Neural cell (in vitro differentiated cells): ENCODE results near the gene CYB5B. TPM values are rescaled to one million over a fixed set of nuclear protein-coding genes. Genes with fewer than 3 reads are reported as not detected.

Source experiments
- H2AFZ ChIP-seq: fragments of 200-600, 300-800 bp; sonication (generic), shearing (Covaris generic); 2 replicates; pipeline ENCODE4 v1.6.0; 2014; ENCODE audit warnings: low read depth, mild to moderate bottlenecking, antibody characterized with exemption, low read length, moderate library complexity
- H3F3A ChIP-seq: fragments of 200-600 bp; shearing (Covaris generic); 2 replicates; pipeline ENCODE4 v1.6.1; 2016; ENCODE audit warnings: mild to moderate bottlenecking, moderate library complexity, mixed read lengths, antibody characterized with exemption, low read length; ENCODE audit not compliant: insufficient read depth, poor library complexity, severe bottlenecking
- H3K27ac ChIP-seq: fragments of 200-600, 300-800 bp; sonication (generic), shearing (Covaris generic); 2 replicates; pipeline ENCODE4 v1.5.1; 2014; ENCODE audit warnings: mild to moderate bottlenecking, low read length, moderate library complexity
- H3K27me3 ChIP-seq: fragments of 300-800, 200-600 bp; sonication (generic), shearing (Covaris generic); 2 replicates; pipeline ENCODE4 v1.6.0; 2014; ENCODE audit warnings: mild to moderate bottlenecking, low read depth, low read length, moderate library complexity; ENCODE audit not compliant: insufficient read depth
- H3K36me3 ChIP-seq: fragments of 300-800, 200-600 bp; sonication (generic), shearing (Covaris generic); 2 replicates; pipeline ENCODE4 v1.5.1; 2014; ENCODE audit warnings: mild to moderate bottlenecking, antibody characterized with exemption, low read length, moderate library complexity; ENCODE audit not compliant: insufficient read depth
- H3K4me2 ChIP-seq: fragments of 300-800, 200-600 bp; sonication (generic), shearing (Covaris generic); 2 replicates; pipeline ENCODE4 v1.6.0; 2014; ENCODE audit warnings: mild to moderate bottlenecking, low read length
- H3K4me3 ChIP-seq: fragments of 300-800, 200-600 bp; sonication (generic), shearing (Covaris generic); 2 replicates; pipeline ENCODE4 v1.5.1; 2014; ENCODE audit warnings: mild to moderate bottlenecking, low read length, moderate library complexity
- H3K79me2 ChIP-seq: fragments of 200-600 bp; shearing (Covaris generic); replicated peaks from 2 replicates; pipeline ENCODE4 v1.6.0; 2014; ENCODE audit warnings: mild to moderate bottlenecking, low read length, moderate library complexity; ENCODE audit not compliant: insufficient read depth
- H3K9ac ChIP-seq: fragments of 300-800, 200-600 bp; sonication (generic), shearing (Covaris generic); 2 replicates; pipeline ENCODE4 v1.6.1; 2016; ENCODE audit warnings: mild to moderate bottlenecking, low read length, mixed read lengths
- H3K9me2 ChIP-seq: fragments of 200-600 bp; shearing (Covaris generic); 2 replicates; pipeline ENCODE4 v1.6.1; 2016; ENCODE audit warnings: mild to moderate bottlenecking, low read length, mixed read lengths; ENCODE audit not compliant: insufficient read depth
- H3K9me3 ChIP-seq: fragments of 200-600, 300-800 bp; sonication (generic), shearing (Covaris generic); 2 replicates; pipeline ENCODE4 v1.6.1; 2016; ENCODE audit warnings: mild to moderate bottlenecking, mixed run types, low read length, moderate library complexity, mixed read lengths
- H4K20me1 ChIP-seq: fragments of 200-600 bp; shearing (Covaris generic); 2 replicates; pipeline ENCODE4 v1.6.1; 2016; ENCODE audit warnings: mild to moderate bottlenecking, mixed run types; ENCODE audit not compliant: insufficient read depth
- CTCF ChIP-seq: fragments of 450-650 bp; IDR thresholded peaks from 2 replicates; pipeline ENCODE4 v1.5.1; 2014; ENCODE audit warnings: antibody characterized with exemption, mild to moderate bottlenecking, moderate library complexity; ENCODE audit not compliant: poor library complexity, severe bottlenecking
- EP300 ChIP-seq: fragments of 450-650 bp; conservative IDR thresholded peaks from 2 replicates; pipeline ENCODE4 v1.6.1; 2014; ENCODE audit warnings: antibody characterized with exemption, mild to moderate bottlenecking, moderate library complexity; ENCODE audit not compliant: poor library complexity, severe bottlenecking
- EZH2 ChIP-seq: fragments of 200-600, 300-800 bp; shearing (Covaris generic), sonication (generic); IDR thresholded peaks from 2 replicates; pipeline ENCODE4 v1.6.1; 2014; ENCODE audit warnings: antibody characterized with exemption, low read length, borderline replicate concordance, mild to moderate bottlenecking; ENCODE audit not compliant: insufficient read depth, poor library complexity, severe bottlenecking
- MXI1 ChIP-seq: fragments of 450-650 bp; conservative IDR thresholded peaks from 2 replicates; pipeline ENCODE4 v1.6.1; 2014; ENCODE audit warnings: antibody characterized with exemption, mild to moderate bottlenecking; ENCODE audit not compliant: poor library complexity, severe bottlenecking
- POLR2AphosphoS5 ChIP-seq: IDR thresholded peaks from 2 replicates; pipeline ENCODE4 v1.6.1; 2012
- RAD21 ChIP-seq: fragments of 450-650 bp; conservative IDR thresholded peaks from 2 replicates; pipeline ENCODE4 v1.6.1; 2014; ENCODE audit warnings: antibody characterized with exemption, mild to moderate bottlenecking, moderate library complexity
- SMC3 ChIP-seq: fragments of 450-650 bp; conservative IDR thresholded peaks from 2 replicates; pipeline ENCODE4 v1.6.1; 2014; ENCODE audit warnings: antibody characterized with exemption, mild to moderate bottlenecking, moderate library complexity; ENCODE audit not compliant: poor library complexity
- TAF1 ChIP-seq: IDR thresholded peaks from 2 replicates; pipeline ENCODE4 v1.6.1; 2012; ENCODE audit warnings: low read depth
- polyA plus RNA-seq: library from polyadenylated mRNA; depleted of rRNA; stranded (reverse); fragments of >200 nt; gene quantifications from 2 replicates; pipeline ENCODE4 v1.2.3, GENCODE V29; 2014
- TF ChIP-seq, protein P1 (sequence below): IDR thresholded peaks from 2 replicates; pipeline ENCODE4 v1.6.1; 2012; ENCODE audit warnings: borderline replicate concordance

CYB5B gene
- polyA plus RNA-seq, 1 donor from 2014 or later: 70.4 TPM

- Histone ChIP-seq H3F3A (no peaks in the 10 kb centered on the region), H3K36me3 (no peaks in the 10 kb centered on the region), H3K4me3 (no peak overlapping the region), H2AFZ (no peak overlapping the region), H4K20me1 (no peaks in the 10 kb centered on the region), H3K9me2 (no peaks in the 10 kb centered on the region), H3K4me2 (no peak overlapping the region), H3K27ac (no peak overlapping the region), H3K9me3 (no peaks in the 10 kb centered on the region), H3K79me2 (no peaks in the 10 kb centered on the region), H3K9ac (no peak overlapping the region), H3K27me3 (no peaks in the 10 kb centered on the region)
- TF ChIP-seq RAD21: no peak
- no peak for TF ChIP-seq MXI1
- TF ChIP-seq SMC3: no peak
- no peak for TF ChIP-seq CTCF
- TF ChIP-seq POLR2AphosphoS5: no peak
- TF ChIP-seq EP300: no peak
These were observed 24.2 kb downstream of the CYB5B start for GRCh38 chr16:69448470-69449193.

DNA sequence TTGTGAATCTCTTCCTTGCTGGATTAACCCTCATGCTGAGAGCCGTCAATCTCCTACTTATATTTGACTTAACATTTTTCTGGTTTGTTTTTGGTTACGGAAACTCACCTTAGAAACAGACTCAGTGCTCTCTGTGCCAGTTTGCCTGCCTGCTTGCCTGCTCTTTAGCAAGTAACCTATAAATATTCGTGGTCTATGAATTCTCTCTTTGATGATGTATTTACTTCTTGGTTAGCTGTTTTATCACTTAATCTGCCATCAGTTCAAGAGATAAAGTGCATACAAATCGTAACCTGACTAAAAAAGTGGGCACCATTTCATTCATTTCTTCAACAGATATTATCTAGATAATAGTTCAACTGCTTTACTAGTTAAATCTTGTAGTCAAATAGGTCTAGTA is 26.7 kb downstream of the CYB5B start:
- Histone ChIP-seq H3K27me3 (no peaks in the 10 kb centered on the region), H3K9ac (no peak overlapping the region), H3F3A (no peaks in the 10 kb centered on the region), H3K9me3 (no peaks in the 10 kb centered on the region), H3K27ac (no peak overlapping the region), H3K4me3 (no peak overlapping the region), H3K4me2 (no peak overlapping the region), H3K79me2 (no peaks in the 10 kb centered on the region), H2AFZ (no peak overlapping the region), H3K36me3 (no peaks in the 10 kb centered on the region), H4K20me1 (no peaks in the 10 kb centered on the region), H3K9me2 (no peaks in the 10 kb centered on the region)
- no peak for TF ChIP-seq TAF1
- TF ChIP-seq EP300: no peak
- TF ChIP-seq SMC3: no peak
- no peak for TF ChIP-seq MXI1
- no peak for TF ChIP-seq RAD21
- no peak for TF ChIP-seq EZH2
- no peak for TF ChIP-seq CTCF
- TF ChIP-seq, protein P1, sequence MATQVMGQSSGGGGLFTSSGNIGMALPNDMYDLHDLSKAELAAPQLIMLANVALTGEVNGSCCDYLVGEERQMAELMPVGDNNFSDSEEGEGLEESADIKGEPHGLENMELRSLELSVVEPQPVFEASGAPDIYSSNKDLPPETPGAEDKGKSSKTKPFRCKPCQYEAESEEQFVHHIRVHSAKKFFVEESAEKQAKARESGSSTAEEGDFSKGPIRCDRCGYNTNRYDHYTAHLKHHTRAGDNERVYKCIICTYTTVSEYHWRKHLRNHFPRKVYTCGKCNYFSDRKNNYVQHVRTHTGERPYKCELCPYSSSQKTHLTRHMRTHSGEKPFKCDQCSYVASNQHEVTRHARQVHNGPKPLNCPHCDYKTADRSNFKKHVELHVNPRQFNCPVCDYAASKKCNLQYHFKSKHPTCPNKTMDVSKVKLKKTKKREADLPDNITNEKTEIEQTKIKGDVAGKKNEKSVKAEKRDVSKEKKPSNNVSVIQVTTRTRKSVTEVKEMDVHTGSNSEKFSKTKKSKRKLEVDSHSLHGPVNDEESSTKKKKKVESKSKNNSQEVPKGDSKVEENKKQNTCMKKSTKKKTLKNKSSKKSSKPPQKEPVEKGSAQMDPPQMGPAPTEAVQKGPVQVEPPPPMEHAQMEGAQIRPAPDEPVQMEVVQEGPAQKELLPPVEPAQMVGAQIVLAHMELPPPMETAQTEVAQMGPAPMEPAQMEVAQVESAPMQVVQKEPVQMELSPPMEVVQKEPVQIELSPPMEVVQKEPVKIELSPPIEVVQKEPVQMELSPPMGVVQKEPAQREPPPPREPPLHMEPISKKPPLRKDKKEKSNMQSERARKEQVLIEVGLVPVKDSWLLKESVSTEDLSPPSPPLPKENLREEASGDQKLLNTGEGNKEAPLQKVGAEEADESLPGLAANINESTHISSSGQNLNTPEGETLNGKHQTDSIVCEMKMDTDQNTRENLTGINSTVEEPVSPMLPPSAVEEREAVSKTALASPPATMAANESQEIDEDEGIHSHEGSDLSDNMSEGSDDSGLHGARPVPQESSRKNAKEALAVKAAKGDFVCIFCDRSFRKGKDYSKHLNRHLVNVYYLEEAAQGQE: no peak
- TF ChIP-seq POLR2AphosphoS5: no peak
